K562 (cell line): Measurements from ENCODE around the gene PIGC. TPM values are rescaled to one million over a fixed set of nuclear protein-coding genes. Genes with fewer than 3 reads are reported as not detected.
A peak's percentile ranks its signal among the peaks of the same experiment; 100 is the strongest.

Experiments used
- ATF1 ChIP-seq, 2 experiments: fragments of 450-650 bp in 1 of 2; IDR thresholded peaks; 2 replicates each; pipeline ENCODE4 v1.6.1; 2016; ENCODE audit warnings: missing compliant biosample characterization in 1 of 2, missing genetic modification characterization in 1 of 2
- CREB1 ChIP-seq, 2 experiments: sonication (generic) in 1 of 2; formaldehyde crosslinking in 1 of 2; IDR thresholded peaks; 2 replicates each; pipeline versions ENCODE4 v1.6.1 to v1.8.0; 2012 to 2022; ENCODE audit warnings: inconsistent platforms in 1 of 2, mild to moderate bottlenecking in 1 of 2, missing genetic modification reagents in 1 of 2, moderate library complexity in 1 of 2
- DLX4 ChIP-seq: fragments of 250-450 bp; sonication (Bioruptor Pico); IDR thresholded peaks from 2 replicates; pipeline ENCODE4 v1.6.1; 2021; ENCODE audit warnings: mild to moderate bottlenecking
- KLF1 ChIP-seq: fragments of 450-650 bp; IDR thresholded peaks from 2 replicates; pipeline ENCODE4 v1.6.1; 2016; ENCODE audit warnings: missing genetic modification characterization, missing compliant biosample characterization
- KLF13 ChIP-seq: fragments of 450-650 bp; IDR thresholded peaks from 2 replicates; pipeline ENCODE4 v1.6.1; 2016; ENCODE audit warnings: missing genetic modification characterization, low read depth, mild to moderate bottlenecking, missing compliant biosample characterization, moderate library complexity, borderline replicate concordance
- MXD1 ChIP-seq: fragments of 250-450 bp; sonication (Bioruptor Pico); IDR thresholded peaks from 2 replicates; pipeline ENCODE4 v1.8.0; 2021; ENCODE audit warnings: borderline replicate concordance, mild to moderate bottlenecking, moderate library complexity; ENCODE audit not compliant: poor library complexity, severe bottlenecking
- PBX2 ChIP-seq, 2 experiments: IDR thresholded peaks in 1 of 2; conservative IDR thresholded peaks in 1 of 2; 2 replicates each; pipeline ENCODE4 v1.6.1; 2016; ENCODE audit warnings: low read depth in 2 of 2, mild to moderate bottlenecking in 1 of 2, missing compliant biosample characterization in 1 of 2, missing genetic modification characterization in 1 of 2, moderate library complexity in 1 of 2
- SOX6 ChIP-seq: fragments of 450-650 bp; IDR thresholded peaks from 2 replicates; pipeline ENCODE4 v1.6.1; 2014; ENCODE audit warnings: mild to moderate bottlenecking
- SP1 ChIP-seq: sonication (generic); formaldehyde crosslinking; IDR thresholded peaks from 2 replicates; pipeline ENCODE4 v1.8.1; 2022; ENCODE audit warnings: mild to moderate bottlenecking, missing genetic modification reagents
- STAT5A ChIP-seq: IDR thresholded peaks from 2 replicates; pipeline ENCODE4 v1.6.1; 2012; ENCODE audit warnings: low read length, inconsistent platforms, borderline replicate concordance
- TCF15 ChIP-seq: fragments of 250-450 bp; sonication (Bioruptor Pico); IDR thresholded peaks from 2 replicates; pipeline ENCODE4 v1.8.0; 2022; ENCODE audit warnings: moderate library complexity, mild to moderate bottlenecking, inconsistent platforms
- TEAD1 ChIP-seq, 2 experiments: fragments of 450-650 bp in 1 of 2; sonication (generic) in 1 of 2; formaldehyde crosslinking; IDR thresholded peaks; 2 replicates each; pipeline versions ENCODE4 v1.4.0 to v1.8.0; 2020 to 2022; ENCODE audit warnings: mild to moderate bottlenecking in 2 of 2, missing genetic modification reagents in 1 of 2
- ZNF277 ChIP-seq: fragments of 250-450 bp; sonication (Bioruptor Pico); IDR thresholded peaks from 2 replicates; pipeline ENCODE4 v1.8.0; 2022; ENCODE audit warnings: inconsistent platforms, mild to moderate bottlenecking, moderate library complexity, borderline replicate concordance
- ZNF592 ChIP-seq: fragments of 450-650 bp; IDR thresholded peaks from 2 replicates; pipeline ENCODE4 v1.6.1; 2017; ENCODE audit warnings: antibody characterized with exemption, mild to moderate bottlenecking
- ZNF668 ChIP-seq: fragments of 250-450 bp; sonication (Bioruptor Pico); IDR thresholded peaks from 2 replicates; pipeline ENCODE4 v1.8.0; 2022; ENCODE audit warnings: mild to moderate bottlenecking, inconsistent platforms
- polyA plus RNA-seq, 8 experiments: library from polyadenylated mRNA; depleted of rRNA in 4 of 8; stranded (reverse) in 5 of 8; unstranded in 3 of 8; fragments of >200 nt; fragmentation: Nextera tagmentation in 2 of 8; fragmentation: Illumina TruSeq in 1 of 8; extraction: Ambion mirVana in 2 of 8; extraction: Trizol in 1 of 8; gene quantifications; 2 replicates each; pipeline versions ENCODE4 v1.2.1 to v1.2.3, GENCODE V29; 2011 to 2014; ENCODE audit warnings: inconsistent platforms in 1 of 8, missing spikeins in 1 of 8
- total RNA-seq, 7 experiments: library from RNA; depleted of rRNA in 6 of 7; stranded (reverse); fragments of >200 nt in 6 of 7; fragmentation: Illumina TruSeq in 2 of 7; extraction: Trizol in 2 of 7; gene quantifications; 2 replicates each; pipeline versions ENCODE4 v1.2.1 to v1.2.3, GENCODE V29; 2011 to 2021; ENCODE audit warnings: low replicate concordance in 1 of 7

The PIGC gene
- total and polyA plus RNA-seq, 9 of the 15 experiments (the other 6 are each of a cell fraction or from before 2014, with no cell fraction given), result 30.5 to 97.9 (median 54.7) TPM

GRCh38 chr1:172456344-172456769 lies 12.5 kb upstream of the PIGC start (continued):
- no peak for TF ChIP-seq DLX4 (CRISPR knock-in tag)
- TF ChIP-seq MXD1 (CRISPR knock-in tag), result no peak
- TF ChIP-seq TEAD1 (CRISPR knock-in tag; IDR thresholded peaks at IDR 0.05), result peak in 1 of 2 experiments; percentile 82; a peak in 2 of 4 replicates
- peak; percentile 44; the same call in 1 of the 2 replicates for TF ChIP-seq SP1
- peak; percentile 83 for TF ChIP-seq ZNF668
- peak; percentile 78; the same call in 1 of the 2 replicates for TF ChIP-seq STAT5A
- no peak for TF ChIP-seq ATF1 (CRISPR knock-in tag; IDR thresholded peaks at IDR 0.05)
- TF ChIP-seq ATF1 (tag; IDR thresholded peaks at IDR 0.05), result peak; percentile 69
- TF ChIP-seq ZNF277 (CRISPR knock-in tag), result no peak
- TF ChIP-seq CREB1 (IDR thresholded peaks at IDR 0.05), result peak; percentile 51; the same call in 1 of the 2 replicates
- no peak for TF ChIP-seq CREB1 (CRISPR knock-in tag; IDR thresholded peaks at IDR 0.05)
- TF ChIP-seq ZNF592, result peak; percentile 97
- TF ChIP-seq KLF13 (tag), result 0 out of 2 replicates have a peak, but pooled peaks have one; percentile 28
- TF ChIP-seq SOX6, result peak; percentile 80
- no peak for TF ChIP-seq PBX2 (CRISPR knock-in tag; IDR thresholded peaks at IDR 0.05; ENCODE audit: low read depth)
- peak; percentile 66 for TF ChIP-seq PBX2 (tag; conservative IDR thresholded peaks at IDR 0.05; ENCODE audit: low read depth)
- 0 out of 2 replicates have a peak, but pooled peaks have one; percentile 64 for TF ChIP-seq TCF15 (CRISPR knock-in tag)
- TF ChIP-seq KLF1 (tag), result peak; percentile 71; the same call in 1 of the 2 replicates
